Stimulated activated CD4-positive, alpha-beta T cell treated with anti-CD3 and anti-CD28 coated beads, Interleukin-2, amount 100 ng/mL, for 48 hours (primary cell): ENCODE measurements around the gene RDH13.
A peak's percentile ranks its signal among the peaks of the same experiment; 100 is the strongest.
"Not testable (repeated sequence)": the region's sequence is repeated elsewhere in the genome, so short reads cannot be mapped to it uniquely, and the experiment has no call there.

Experiments
- DNase-seq, 2 donors: peaks; one replicate each; pipeline ENCODE4 v3.0.0-alpha.2; 2020

RDH13 gene

DNA sequence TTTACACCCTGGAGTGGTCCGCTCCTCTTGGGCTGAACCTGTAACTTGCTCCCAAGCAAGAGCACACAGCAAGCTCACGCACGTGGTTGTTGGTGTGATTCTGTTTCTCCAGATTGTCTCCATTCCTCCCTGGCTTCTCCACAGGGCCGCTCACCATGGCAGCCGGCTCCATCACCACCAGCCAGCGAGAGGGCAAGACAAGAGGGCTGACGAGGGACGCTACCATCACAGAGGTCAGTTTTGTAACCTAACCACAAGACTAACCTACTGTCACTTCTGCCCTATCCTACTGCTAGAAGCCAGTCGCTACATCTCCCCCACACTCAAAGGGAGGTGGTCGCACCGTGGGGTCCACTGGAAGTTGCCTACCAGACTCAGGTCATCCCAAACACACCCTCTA, 20.3 kb downstream of the RDH13 start:
- DNase-seq: no peak

DNA sequence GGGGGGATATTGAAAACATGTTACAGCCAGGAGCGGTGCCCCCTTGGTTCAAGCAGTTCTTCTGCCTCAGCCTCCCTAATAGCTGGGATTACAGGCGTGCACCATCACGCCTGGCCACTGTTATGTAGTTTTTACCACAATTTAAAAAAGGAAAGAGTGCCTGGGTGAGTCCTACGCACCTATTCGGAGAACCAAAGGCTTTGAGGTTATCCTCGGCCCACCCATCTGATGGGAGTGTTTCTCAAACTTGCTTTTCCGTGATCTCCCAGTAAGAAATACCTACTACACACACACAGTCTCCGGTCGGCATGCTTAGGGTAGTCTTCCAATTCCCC, 20.6 kb downstream of the RDH13 start:
- no peak for DNase-seq

DNA sequence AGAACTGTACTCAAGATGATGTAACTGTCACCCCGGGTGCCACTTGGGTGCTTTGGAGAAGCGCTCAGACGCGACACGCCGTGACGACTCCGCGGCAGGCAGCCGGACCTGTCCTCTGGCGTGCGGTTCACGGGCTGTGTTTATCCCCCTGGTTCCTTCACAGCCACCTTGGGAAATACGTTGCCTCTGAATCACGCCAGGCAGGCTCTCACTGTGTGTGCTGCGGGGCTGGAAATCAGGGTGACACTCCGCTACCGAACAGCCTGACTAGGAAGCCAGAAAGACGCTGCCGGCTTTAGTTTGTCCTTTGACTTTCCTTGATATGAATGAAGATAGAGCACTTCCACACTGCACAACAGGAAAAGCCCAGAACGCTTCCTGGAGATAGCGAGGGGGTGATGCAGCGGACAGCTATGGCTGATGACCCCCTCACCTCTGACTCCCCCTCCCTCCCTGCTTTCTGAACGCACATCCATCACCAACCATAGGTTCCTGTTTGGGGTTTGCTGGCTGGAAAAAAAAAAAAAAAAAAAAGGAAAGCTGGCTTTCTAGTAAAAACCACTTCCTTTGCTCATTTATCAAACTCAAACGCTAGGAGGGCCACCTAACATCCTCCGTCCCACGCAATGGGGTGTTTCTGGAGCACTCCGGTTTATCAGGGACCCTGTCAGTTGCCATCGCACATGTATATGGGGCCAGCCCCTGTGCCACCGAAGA, 21.2 kb downstream of the RDH13 start:
- DNase-seq: peak; percentile 9 to 21

DNA sequence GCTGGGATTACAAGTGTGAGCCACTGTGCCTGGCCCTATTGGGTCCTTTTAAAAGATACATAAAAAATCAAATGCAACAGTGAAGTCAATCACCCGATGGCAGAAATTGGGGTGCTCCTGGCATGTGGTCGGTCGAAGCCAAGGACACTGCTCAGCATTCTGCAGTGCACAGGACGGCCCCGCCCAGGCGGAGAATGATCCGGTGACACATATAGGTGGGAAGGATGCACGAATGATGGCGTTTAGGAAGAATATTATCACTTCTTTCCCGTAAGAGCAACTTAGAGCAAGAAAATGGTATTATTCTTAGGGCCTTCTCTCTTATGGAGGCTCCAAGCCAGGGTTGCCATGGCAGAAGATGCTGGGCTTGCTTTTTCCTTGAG, 21.7 kb downstream of the RDH13 start:
- no peak for DNase-seq

DNA sequence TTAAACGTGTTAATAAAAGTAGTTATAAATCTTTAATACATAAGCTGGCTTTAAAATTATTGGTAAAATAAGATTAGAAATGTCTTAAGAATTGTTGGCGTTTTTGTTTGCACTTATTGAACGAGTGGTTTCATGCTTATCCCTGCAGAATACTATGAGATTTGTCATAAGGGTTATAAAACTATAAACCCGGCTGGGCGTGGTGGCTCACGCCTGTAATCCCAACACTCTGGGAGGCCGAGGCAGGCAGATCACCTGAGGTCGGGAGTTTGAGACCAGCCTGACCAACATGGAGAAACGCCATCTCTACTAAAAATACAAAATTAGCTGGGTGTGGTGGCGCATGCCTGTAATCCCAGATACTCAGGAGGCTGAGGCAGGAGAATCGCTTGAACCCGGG, 22.3 kb downstream of the RDH13 start:
- not testable (repeated sequence) for DNase-seq

DNA sequence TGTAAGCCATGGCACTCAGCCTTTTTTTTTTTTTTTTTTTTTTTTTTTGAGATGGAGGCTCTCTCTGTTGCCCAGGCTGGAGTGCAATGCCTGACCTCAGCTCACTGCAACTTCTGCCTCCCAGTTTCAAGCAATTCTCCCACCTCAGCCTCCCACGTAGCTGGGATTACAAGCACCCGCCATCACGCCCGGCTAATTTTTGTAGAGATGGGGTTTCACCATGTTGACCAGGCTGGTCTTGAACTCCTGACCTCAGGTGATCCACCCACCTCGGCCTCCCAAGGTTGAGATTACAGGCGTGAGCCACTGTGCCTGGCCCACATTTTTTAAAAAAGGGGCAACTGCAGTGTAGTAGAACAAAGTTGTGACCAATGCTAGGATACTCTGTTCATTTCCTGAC, 25.3 kb downstream of the RDH13 start:
- not testable (repeated sequence) for DNase-seq

DNA sequence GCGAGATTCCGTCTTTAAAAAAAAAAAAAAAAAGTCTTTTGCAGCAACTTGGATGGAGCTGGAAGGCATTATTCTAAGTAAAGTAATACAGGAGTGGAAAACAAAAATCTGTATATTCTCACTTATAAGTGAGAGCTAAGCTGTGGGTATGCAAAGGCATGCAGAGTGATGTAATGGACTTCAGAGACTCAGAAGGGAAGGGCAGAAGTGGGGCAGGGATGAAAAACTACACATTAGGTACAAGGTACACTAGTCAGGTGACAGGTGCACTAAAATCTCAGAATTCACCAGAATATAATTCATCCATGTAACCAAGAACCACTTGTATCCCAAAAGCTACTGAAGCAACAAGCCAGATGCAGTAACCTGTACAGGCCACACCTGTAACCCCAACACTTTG, 26.9 kb downstream of the RDH13 start:
- DNase-seq: no peak

DNA sequence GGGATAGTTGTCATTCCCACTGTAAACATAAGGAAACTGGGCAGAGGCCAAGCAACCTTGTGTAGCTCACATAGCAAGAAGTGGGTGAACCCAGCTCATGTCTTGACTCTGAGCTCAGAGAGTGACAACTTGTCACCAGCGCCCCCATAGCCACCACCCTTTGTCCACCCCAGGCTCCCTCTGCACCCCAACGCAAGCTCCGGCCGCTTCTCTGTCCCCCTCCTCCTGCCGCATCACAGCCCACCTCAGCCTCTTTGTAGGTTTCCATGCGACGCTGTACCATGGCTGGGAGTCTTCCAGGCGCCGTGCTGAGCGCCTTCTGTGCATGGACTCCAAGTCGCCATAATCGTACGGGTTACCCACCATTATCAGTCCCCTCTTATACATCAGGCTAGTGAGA, 28.2 kb downstream of the RDH13 start:
- DNase-seq: no peak

DNA sequence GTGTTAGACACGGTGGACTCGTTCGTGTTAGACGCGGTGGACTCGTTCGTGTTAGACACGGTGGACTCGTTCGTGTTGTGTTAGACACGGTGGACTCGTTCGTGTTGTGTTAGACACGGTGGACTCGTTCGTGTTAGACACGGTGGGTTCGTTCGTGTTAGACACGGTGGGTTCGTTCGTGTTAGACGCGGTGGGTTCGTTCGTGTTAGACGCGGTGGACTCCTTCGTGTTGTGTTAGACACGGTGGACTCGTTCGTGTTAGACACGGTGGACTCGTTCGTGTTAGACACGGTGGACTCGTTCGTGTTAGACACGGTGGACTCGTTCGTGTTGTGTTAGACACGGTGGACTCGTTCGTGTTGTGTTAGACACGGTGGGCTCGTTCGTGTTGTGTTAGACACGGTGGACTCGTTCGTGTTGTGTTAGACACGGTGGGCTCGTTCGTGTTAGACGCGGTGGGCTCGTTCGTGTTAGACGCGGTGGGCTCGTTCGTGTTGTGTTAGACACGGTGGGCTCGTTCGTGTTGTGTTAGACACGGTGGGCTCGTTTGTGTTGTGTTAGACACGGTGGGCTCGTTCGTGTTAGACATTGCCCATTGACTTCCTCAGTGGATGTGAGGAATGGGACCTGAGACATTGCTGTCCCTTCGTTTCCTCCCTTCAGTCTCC, 29.8 kb downstream of the RDH13 start:
- DNase-seq: not testable (repeated sequence)

DNA sequence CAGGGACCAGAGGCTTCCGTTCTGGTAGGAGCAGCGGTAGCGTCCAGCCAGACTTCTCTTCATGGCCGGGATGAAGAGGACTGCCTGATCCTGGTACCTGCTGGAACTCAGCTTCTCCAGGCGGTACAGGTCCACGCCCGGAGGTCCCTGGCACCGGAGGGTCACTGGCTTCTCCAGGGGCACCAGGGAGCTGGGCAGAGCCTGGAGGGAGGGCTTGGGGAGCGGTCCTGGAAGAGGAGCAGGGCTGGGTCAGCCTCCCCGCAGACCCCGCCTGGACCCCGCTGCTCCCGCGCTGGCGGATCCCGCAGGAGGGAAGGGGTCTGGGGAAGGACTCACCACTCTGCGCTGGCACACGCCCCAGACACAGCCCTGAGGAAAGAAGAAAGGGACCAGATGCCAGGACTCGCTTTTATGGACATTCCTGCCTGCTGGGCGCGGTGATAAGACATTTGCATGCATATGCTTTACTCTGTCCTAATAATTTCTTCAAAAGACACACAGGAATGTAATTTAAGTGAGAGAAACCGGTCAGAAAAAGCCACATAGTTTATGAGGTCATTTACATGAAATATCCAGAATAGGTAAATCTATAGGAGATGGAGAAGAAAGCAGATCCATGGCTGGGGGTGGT, 30.7 kb downstream of the RDH13 start:
- no peak for DNase-seq

DNA sequence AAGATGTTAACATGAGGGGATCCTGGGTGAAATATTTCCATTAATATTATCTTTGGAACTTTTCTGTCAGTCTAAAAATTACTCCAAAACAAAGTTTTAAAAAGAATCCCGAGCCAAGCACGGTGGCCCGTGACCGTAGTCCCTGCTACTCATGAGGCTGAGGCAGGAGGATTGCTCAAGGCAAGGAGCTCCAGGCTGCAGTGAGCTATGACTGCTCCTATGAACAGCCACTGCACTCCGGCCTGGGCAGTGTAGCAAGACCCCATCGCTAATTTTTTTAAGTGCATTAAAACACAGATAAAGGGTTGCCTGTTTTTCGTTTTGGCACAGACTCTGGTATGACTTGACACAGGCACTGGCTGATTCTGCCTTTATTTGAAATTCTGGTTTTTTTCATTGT, 31.8 kb downstream of the RDH13 start:
- DNase-seq: no peak

DNA sequence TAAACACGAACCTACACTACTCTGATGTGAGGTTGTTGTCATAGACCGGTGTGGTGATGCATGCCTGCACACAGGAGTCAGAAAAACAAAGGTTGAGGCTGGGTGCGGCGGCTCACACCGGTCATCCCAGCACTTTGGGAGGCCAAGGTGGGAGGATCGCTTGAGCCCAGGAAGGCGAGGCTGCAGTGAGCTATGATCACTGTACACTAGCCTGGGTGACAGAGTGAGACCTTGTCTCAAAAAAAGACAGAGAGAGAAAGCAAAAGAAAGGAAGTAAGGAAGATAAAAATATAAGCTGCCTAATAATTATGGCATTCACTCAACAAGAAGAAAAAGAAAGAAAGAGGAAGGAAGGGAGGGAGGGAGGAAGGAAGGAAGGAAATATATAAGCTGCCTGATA, 34.2 kb downstream of the RDH13 start:
- DNase-seq: no peak

DNA sequence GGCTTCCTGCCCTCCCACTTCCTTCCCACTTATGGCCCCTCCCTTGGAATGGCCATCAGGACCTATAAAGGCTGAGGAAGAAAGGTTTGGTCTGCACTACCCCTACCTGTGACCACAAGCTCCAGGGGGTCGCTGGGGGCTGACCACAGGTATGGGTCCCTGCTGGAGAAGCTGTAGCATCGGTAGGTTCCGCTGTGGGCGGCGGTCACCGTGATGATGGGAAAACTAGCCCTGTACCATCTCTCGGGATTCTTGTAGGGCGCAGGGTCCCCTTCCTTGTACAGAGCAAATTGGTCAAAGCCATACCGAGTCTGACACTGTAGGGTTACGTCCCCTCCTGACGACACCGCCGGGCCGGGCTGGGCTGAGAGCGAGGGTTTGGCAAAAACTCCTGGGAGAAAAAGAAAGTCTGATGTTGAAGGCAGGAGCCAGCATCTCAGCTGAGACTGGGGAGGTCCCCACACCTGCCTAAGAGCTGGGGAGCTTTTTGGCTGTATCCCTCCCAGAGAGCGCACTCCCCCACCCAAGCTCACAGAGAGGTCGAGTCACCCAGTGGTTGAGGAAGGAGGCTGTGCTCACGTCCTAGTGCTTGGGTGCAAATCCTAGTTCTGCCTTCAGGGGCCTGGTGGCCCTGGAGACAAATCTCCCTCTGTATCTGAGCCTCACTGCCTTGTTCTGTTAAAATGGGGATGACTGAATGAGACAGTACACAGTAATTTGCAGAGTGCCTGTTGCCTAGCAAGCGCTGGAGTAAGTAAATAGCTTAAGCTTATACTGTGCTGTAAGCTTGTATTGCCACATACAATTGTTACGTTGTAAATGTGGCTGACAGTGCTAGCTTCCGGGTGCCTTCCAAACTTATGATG, 35.2 kb downstream of the RDH13 start:
- no peak for DNase-seq

DNA sequence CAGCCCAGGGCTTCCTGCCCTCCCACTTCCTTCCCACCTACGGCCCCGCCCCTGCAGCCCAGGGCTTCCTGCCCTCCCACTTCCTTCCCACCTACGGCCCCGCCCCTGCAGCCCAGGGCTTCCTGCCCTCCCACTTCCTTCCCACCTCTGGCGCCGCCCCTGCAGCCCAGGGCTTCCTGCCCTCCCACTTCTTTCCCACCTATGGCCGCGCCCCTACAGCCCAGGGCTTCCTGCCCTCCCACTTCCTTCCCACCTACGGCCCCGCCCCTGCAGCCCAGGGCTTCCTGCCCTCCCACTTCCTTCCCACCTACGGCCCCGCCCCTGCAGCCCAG, 35.8 kb downstream of the RDH13 start:
- not testable (repeated sequence) for DNase-seq

DNA sequence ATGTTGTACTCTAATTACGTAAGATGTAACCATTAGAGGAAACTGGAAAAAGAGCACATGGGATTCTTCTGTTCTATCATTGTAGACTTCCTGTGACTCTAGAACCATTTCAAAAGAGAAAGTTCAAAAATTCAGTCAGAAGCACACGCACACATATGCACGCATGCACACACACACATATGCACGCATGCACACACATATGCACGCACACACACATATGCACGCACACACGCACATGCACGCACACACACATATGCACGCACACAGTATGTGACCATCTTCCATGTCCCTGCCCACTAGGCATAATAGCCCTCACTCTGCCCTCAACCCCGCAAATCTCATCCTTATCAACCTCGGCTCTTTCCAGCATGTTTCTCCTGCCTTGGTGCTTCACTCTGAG, 38.8 kb downstream of the RDH13 start:
- no peak for DNase-seq

DNA sequence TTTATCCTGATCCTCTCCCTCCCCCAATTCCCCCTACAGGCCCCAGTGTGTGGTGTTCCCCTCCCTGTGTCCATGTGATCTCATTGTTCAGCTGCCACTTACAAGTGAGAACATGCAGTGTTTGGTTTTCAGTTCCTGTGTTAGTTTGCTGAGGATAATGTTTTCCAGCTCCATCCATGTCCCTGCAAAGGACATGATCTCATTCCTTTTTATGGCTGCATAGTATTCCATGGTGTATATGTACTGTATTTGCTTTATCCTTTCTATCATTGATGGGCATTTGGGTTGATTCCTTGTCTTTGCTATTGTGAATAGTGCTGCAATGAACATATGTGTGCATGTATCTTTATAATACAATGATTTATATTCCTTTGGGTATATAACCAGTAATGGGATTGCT, 42.6 kb downstream of the RDH13 start:
- not testable (repeated sequence) for DNase-seq

DNA sequence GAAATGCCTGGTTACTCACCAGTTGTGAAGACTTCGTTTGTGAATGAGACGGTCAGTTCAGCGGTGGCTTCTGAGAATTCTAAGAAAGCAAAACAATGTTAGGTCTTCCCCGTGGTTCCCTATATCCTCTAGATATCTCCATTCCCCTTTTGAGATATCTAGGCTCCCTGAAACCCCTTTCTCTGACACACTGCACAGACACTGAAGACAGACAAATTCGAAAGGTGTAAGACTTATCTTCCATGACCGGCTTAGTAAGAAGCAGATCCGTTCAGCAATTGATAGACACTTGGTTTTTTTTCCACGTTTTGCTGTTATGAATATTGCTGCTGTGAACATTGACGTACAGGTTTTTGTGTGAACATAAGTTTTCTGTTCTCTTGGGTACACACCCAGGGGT, 44.3 kb downstream of the RDH13 start:
- no peak for DNase-seq

DNA sequence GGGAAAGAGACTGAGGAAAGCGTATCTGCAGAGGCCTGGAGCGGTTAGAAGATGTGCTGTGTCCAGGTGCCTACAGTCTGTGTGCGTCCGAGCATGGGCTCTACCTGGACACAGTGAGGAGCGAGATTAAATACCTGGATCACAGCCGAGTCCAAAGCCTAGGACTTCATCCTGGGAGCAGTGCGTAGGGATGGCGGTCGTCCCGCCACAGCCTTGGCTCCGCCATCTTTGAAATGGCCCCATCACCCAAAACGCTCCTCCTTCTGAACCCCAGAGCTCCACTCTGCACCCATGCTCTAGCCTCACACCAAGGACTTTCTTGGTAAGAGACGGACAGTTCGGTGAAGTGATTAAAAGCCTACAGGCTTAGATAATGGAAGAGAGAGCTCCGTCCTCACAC, 44.7 kb downstream of the RDH13 start:
- DNase-seq: no peak

DNA sequence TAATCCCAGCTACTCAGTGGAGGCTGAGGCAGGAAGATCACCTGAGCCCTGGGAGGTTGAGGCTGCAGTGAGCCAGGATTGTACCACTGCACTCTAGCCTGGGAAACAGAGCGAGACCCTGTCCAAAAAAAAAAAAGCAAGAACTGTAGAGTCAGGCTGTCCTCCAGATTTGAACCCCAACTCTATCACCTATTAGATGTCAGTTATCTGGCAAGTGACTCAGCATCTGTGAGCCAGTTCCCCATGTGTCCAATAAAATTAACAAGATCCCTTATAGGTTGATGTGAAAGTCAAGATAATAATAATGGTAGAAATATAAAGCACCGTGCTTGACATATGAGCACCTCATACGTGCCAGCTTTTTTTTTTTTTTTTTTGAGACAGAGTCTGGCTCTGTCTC, 46.9 kb downstream of the RDH13 start:
- DNase-seq: no peak

DNA sequence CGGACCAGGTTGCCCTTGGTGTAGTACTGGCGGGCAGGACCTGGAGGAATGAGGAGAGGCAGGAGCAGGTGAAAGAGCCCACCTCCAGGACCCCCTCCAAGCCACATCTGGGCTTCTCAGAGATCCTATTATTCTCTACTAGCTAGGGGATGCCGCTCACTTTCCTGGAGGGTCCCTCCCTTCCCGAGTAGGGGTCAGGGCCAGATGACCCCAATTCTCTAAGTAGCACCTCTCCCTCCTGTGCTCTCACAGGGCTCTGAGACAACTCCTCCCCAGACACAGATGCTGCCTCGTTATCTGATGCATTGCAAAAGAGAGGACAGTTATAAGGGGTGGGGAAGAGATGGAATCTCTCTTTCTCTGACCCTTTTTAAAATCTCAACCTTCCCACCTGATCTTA, 47.8 kb downstream of the RDH13 start:
- DNase-seq: no peak

DNA sequence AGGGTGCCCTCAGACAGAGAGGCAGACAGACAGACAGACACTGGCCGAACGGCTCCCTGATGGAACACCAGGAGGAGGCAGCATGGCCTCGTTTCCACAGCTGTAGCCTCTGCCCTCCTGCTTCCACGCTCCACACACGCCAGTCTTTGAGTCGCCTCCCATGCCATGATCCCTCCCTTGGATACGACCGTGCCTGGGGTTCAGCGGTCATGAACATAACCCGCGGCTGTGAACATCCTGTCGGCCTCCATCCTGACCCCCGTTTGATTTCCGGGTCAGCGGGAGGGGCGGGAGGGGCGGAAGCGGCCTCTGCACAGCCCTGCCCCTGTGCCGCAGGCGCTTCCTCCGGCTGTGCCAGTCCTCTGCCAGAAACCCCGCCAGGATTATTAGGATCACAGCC, 48.2 kb downstream of the RDH13 start:
- DNase-seq: no peak

DNA sequence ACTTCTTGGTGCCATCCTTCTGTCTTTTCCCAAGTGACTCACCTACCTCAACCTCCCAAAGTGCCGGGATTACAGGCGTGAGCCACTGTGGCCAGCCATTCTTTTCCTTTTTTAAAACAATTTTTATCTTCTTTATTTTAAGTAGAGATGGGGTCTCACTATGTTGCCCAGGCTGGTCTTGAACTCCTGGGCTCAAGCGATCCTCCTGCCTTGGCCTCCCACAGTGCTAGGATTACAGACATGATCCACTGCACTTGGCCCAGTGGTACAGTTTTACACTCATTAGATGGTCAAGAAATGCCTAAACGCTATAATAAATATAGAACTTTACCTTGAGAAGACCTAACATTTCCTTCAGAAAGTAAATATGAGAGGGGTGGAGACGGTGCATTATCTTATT, 49.4 kb downstream of the RDH13 start:
- DNase-seq: no peak

DNA sequence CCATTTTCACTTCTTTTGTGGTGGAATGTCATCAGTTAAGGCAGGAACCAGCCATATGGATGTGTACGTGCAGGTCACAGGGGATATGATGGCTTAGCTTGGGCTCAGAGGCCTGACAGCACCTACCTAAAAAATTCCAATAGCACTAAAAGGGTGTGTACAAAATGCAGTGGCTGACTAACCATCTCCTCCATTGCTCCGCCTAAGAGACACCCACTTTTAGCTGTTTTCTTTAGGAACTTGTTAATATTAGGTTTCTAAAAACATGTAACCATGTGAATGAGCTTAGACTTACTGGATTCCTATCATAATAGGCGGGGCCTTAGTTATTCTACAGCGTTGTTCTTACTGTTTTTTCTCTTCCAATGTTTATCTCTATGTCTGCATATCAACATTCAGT, 50.6 kb downstream of the RDH13 start:
- DNase-seq: no peak

DNA sequence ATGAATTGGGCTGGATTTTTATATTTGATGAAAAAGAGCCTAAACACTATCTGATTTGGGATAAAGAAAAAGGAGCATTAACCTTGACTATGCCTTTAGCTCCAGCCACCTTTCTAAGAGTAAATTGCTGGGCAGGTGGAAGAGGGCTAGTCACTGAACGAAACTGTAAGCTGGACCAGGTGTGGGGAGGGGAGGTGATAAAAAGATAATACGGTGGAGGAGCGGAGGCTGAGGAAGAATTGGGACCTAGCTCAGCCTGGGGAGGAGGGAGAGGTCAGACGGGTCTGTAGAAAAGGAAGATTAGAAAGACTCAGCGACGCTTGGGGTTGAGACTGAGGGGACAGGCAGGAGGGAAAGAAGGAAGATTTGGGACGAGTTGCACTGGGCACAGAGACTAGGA, 52.4 kb downstream of the RDH13 start:
- not testable (repeated sequence) for DNase-seq
